ENCODE data around the gene SELENOV.

SELENOV gene

DNA sequence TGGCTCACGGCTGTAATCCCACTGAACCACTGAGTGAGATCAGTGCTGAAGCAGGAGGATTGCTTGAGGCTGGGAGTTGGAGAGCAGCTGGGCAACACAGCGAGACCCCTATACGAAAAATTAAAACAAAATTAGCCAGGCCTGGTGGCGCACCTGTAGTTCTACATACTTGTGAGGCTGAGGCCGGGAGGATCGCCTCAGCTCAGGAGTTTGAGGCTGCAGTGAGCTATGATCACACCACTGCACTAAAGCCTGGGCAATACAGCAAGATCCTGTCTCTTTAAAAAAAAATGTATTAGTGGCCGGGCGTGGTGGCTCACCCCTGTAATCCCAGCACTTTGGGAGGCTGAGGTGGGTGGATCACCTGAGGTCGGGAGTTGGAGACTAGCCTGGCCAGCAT is 6.3 kb upstream of the SELENOV start:
- H3K4me3 ChIP-seq (ENCODE audit: low read depth, low read length), result no peak overlapping the region
- no peaks in the 10 kb centered on the region for H3K4me1 ChIP-seq
- DNase-seq, result no peak
- no peak for TF ChIP-seq CTCF (IDR thresholded peaks at IDR 0.05; ENCODE audit: low read depth, low read length)
- H3K9me3 ChIP-seq, result no peaks in the 10 kb centered on the region
- no peaks in the 10 kb centered on the region; the same call in 1 of the 2 replicates for H3K36me3 ChIP-seq
- no peaks in the 10 kb centered on the region; the same call in 1 of the 2 replicates for H3K27me3 ChIP-seq

GRCh38 chr19:39509233-39509632 is 5.7 kb upstream of the SELENOV start:
- Histone ChIP-seq H3K9me3 (no peaks in the 10 kb centered on the region), H3K4me3 (ENCODE audit: low read depth, low read length) (no peak overlapping the region), H3K36me3 (no peaks in the 10 kb centered on the region; the same call in 1 of the 2 replicates), H3K27me3 (peaks cover 6% of the 10 kb centered on the region), H3K4me1 (no peaks in the 10 kb centered on the region)
- TF ChIP-seq CTCF (IDR thresholded peaks at IDR 0.05; ENCODE audit: low read depth, low read length), result no peak
- no peak for DNase-seq

- no peak for TF ChIP-seq CTCF (IDR thresholded peaks at IDR 0.05; ENCODE audit: low read depth, low read length)
- H3K27me3 ChIP-seq, result peaks cover 29% of the 10 kb centered on the region
- H3K9me3 ChIP-seq, result no peaks in the 10 kb centered on the region
Observed at GRCh38 chr19:39512988-39513387, 2.0 kb upstream of the SELENOV start.

DNA sequence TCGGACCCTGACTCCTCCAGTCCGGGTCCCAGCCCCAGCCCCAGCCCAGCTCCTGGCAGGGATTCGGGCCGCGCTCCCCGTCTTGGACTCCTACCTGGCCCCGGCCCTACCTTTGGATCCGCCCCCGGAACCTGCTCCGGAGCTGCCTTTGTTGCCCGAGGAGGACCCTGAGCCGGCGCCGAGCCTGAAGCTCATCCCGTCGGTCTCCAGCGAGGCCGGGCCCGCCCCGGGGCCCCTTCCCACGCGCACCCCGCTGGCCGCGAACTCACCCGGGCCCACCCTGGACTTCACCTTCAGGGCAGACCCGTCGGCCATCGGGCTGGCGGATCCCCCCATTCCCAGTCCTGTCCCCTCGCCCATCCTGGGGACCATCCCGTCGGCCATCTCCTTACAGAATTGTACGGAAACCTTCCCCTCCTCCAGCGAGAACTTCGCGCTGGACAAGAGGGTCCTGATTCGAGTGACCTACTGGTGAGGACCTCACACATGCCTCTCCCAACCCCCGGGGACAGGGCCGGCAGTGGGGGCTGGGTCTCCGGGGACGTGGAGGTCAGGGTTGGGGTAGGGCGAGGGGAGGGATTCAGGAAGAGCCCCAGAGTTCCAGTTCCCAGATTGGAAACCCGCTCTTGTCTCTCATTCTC is 732 bp downstream of the SELENOV start:
- DNase-seq, result no peak
- H3K9me3 ChIP-seq, result no peaks in the 10 kb centered on the region
- no peaks in the 10 kb centered on the region for H3K36me3 ChIP-seq
- H3K27me3 ChIP-seq, result peaks cover 29% of the 10 kb centered on the region
- no peaks in the 10 kb centered on the region for H3K4me1 ChIP-seq
- peak overlapping the region; percentile 19; the same call in 1 of the 2 replicates for H3K4me3 ChIP-seq (ENCODE audit: low read depth, low read length)
- TF ChIP-seq CTCF (IDR thresholded peaks at IDR 0.05; ENCODE audit: low read depth, low read length), result no peak

More at GRCh38 chr19:39512988-39513387, 2.0 kb upstream of the SELENOV start:
- Histone ChIP-seq H3K4me1 (no peaks in the 10 kb centered on the region), H3K36me3 (no peaks in the 10 kb centered on the region), H3K4me3 (ENCODE audit: low read depth, low read length) (no peak overlapping the region)
- no peak for DNase-seq

DNA sequence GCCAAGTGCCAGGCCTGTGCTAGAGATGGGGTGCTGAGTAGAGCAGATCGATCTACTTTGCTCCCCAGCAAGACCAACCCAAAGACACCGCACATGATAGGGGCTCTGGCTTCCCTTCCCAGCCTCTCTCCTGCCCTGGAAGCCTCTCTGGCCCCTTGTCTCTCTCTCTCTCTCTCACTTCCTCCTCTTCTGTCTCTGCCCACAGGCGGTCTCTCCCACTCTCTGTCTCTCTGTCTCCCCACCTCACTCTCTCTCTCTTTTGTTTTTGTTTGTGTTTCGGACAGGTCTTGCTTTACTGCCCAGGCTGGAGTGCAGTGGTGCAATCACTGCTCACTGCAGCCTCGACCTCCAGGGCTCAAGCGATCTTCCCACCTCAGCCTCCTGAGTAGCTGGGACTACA is 1.3 kb downstream of the SELENOV start:
- TF ChIP-seq CTCF (IDR thresholded peaks at IDR 0.05; ENCODE audit: low read depth, low read length), result no peak
- H3K27me3 ChIP-seq, result peaks cover 29% of the 10 kb centered on the region
- H3K36me3 ChIP-seq, result no peaks in the 10 kb centered on the region
- no peaks in the 10 kb centered on the region for H3K9me3 ChIP-seq
- H3K4me1 ChIP-seq, result no peaks in the 10 kb centered on the region
- DNase-seq, result no peak
- H3K4me3 ChIP-seq (ENCODE audit: low read depth, low read length), result no peak overlapping the region

DNA sequence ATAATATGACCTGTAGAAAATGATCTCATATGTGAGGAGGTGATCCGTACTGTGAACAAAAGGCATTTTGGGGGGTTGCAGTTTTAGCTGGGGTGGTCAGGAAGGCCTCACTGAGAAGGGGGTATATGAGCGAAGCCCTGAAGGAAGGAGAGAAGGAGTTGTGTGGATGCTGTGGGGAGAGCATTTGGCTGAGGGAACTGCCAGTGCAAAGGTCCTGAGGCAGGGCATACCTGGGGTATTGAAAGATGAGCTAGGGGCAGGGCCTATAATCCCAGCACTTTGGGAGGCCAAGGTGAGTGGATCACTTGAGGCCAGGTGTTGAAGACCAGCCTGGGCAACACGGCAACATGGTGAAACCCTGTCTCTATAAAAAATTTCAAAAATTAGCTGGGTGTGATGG is 2.5 kb downstream of the SELENOV start:
- Histone ChIP-seq H3K9me3 (no peaks in the 10 kb centered on the region), H3K27me3 (peaks cover 29% of the 10 kb centered on the region), H3K4me3 (ENCODE audit: low read depth, low read length) (no peak overlapping the region), H3K36me3 (no peaks in the 10 kb centered on the region), H3K4me1 (no peaks in the 10 kb centered on the region)
- no peak for DNase-seq
- TF ChIP-seq CTCF (IDR thresholded peaks at IDR 0.05; ENCODE audit: low read depth, low read length), result no peak

Data from BE2C (cell line).